Posterior vena cava (tissue), 2 donors: Measurements from ENCODE around the gene SOX3. TPM values are rescaled to one million over a fixed set of nuclear protein-coding genes. Genes with fewer than 3 reads are reported as not detected.

Experiments used
- DNase-seq: peaks from one replicate; pipeline ENCODE4 v3.0.0-alpha.2; 2020; ENCODE audit warnings: low spot score
- intact Hi-C, 2 donors: fragments of 100-400 bp; cut with DNase I; formaldehyde crosslinking; loops; one replicate each; pipeline versions ENCODE4 v1.14.1 to v1.14.2; 2022 to 2023
- long read RNA-seq, 2 donors: library from polyadenylated mRNA; unstranded; transcript quantifications; one replicate each; pipeline ENCODE4 v2.0.0, GENCODE V29; 2020 to 2021
- total RNA-seq, 2 donors: library from RNA; stranded (reverse); fragmentation: NEBNext Ultra II Directional; extraction: Animal tissue kit (Norgen Biotek cat#: 25700); gene quantifications; one replicate each; pipeline ENCODE4 v1.2.1, GENCODE V29; 2021
- donor health status: DM: yes; HTN: yes; CAD: no.
- donor health status: DM: yes; HTN: yes; CAD: no.

SOX3 gene
- not detected for total RNA-seq
- long read RNA-seq, donor 1 = 0 reads
- long read RNA-seq, donor 2 = 0 reads

- intact Hi-C loops = no loop called here
- DNase-seq = no peak
Measured at GRCh38 chrX:140504371-140505324, at the start of gene SOX3. Gene SOX3, minus strand, starts transcription at chrX:140505069. Its CDS starts 9 bp downstream, at chrX:140505060.

- intact Hi-C loops = no loop called here
- no peak for DNase-seq
Measured at GRCh38 chrX:140548985-140549384, 44.1 kb upstream of the SOX3 start.

GRCh38 chrX:140526171-140526570 is 21.3 kb upstream of the SOX3 start:
- intact Hi-C loops = no loop called here
- no peak for DNase-seq

- intact Hi-C loops = no loop called here
Measured at GRCh38 chrX:140525448-140525847, 20.6 kb upstream of the SOX3 start.

GRCh38 chrX:140524556-140524955 is 19.7 kb upstream of the SOX3 start:
- intact Hi-C loops = no loop called here
- no peak for DNase-seq

More at GRCh38 chrX:140525448-140525847, 20.6 kb upstream of the SOX3 start:
- no peak for DNase-seq

- intact Hi-C loops = no loop called here
- no peak for DNase-seq
Measured at GRCh38 chrX:140521393-140521792, 16.5 kb upstream of the SOX3 start.

GRCh38 chrX:140514554-140514953 is 9.7 kb upstream of the SOX3 start:
- no peak for DNase-seq
- intact Hi-C loops = loop anchor here in 1 of 2 donors (10.0 kb wide), 1 partner anchor 1050 kb away; no protein-coding TSS in a partner anchor

- no peak for DNase-seq
Measured at GRCh38 chrX:140510895-140511295, 6.0 kb upstream of the SOX3 start.

GRCh38 chrX:140510306-140510676 is 5.4 kb upstream of the SOX3 start:
- intact Hi-C loops = loop anchor here in 1 of 2 donors (10.0 kb wide), 1 partner anchor 1045 kb away; no protein-coding TSS in a partner anchor
- no peak for DNase-seq

More at GRCh38 chrX:140510895-140511295, 6.0 kb upstream of the SOX3 start:
- intact Hi-C loops = loop anchor here in 1 of 2 donors (10.0 kb wide), 1 partner anchor 1046 kb away; no protein-coding TSS in a partner anchor

GRCh38 chrX:140509468-140510305 is 4.8 kb upstream of the SOX3 start:
- no peak for DNase-seq
- intact Hi-C loops = loop anchor here in 1 of 2 donors (10.0 kb wide), 1 partner anchor 1045 kb away; no protein-coding TSS in a partner anchor

GRCh38 chrX:140508958-140509357 is 4.1 kb upstream of the SOX3 start:
- intact Hi-C loops = no loop called here

GRCh38 chrX:140507982-140508305 is 3.1 kb upstream of the SOX3 start:
- DNase-seq = no peak
- intact Hi-C loops = no loop called here

More at GRCh38 chrX:140508958-140509357, 4.1 kb upstream of the SOX3 start:
- DNase-seq = no peak

GRCh38 chrX:140507223-140507981 is 2.5 kb upstream of the SOX3 start:
- DNase-seq = no peak
- intact Hi-C loops = no loop called here

GRCh38 chrX:140505421-140506337 is 810 bp upstream of the SOX3 start:
- intact Hi-C loops = no loop called here
- DNase-seq = no peak

- no peak for DNase-seq
Measured at GRCh38 chrX:140503714-140504351, 1.0 kb downstream of the SOX3 start.

GRCh38 chrX:140503238-140503601 is 1.6 kb downstream of the SOX3 start:
- intact Hi-C loops = no loop called here
- no peak for DNase-seq

More at GRCh38 chrX:140503714-140504351, 1.0 kb downstream of the SOX3 start:
- intact Hi-C loops = no loop called here

- intact Hi-C loops = no loop called here
- DNase-seq = no peak
Measured at GRCh38 chrX:140502491-140503237, 2.2 kb downstream of the SOX3 start.
